HG03025 (cell line): ENCODE results near the gene KATNAL2.
A peak's percentile ranks its signal among the peaks of the same experiment; 100 is the strongest.
"Not testable (repeated sequence)": the region's sequence is repeated elsewhere in the genome, so short reads cannot be mapped to it uniquely, and the experiment has no call there.

Source experiments
- ATAC-seq: cut with Tn5 transposase; IDR thresholded peaks from one replicate; pipeline ENCODE4 v1.9.1; 2021; ENCODE audit warnings: mild to moderate bottlenecking, moderate library complexity; ENCODE audit not compliant: unreplicated experiment, low FRiP score

KATNAL2 gene

GRCh38 chr18:46939337-46939963 is 22.0 kb downstream of the KATNAL2 start:
- ATAC-seq, result no peak

- ATAC-seq, result no peak
Observed at GRCh38 chr18:46939998-46940571, 22.7 kb downstream of the KATNAL2 start.

- no peak for ATAC-seq
Observed at GRCh38 chr18:46942646-46943045, 25.2 kb downstream of the KATNAL2 start.

GRCh38 chr18:46946656-46947282 is 29.4 kb downstream of the KATNAL2 start:
- ATAC-seq, result peak; percentile 92

- ATAC-seq, result no peak
Observed at GRCh38 chr18:46950064-46950656, 32.8 kb downstream of the KATNAL2 start.

- no peak for ATAC-seq
Observed at GRCh38 chr18:46953195-46953594, 35.8 kb downstream of the KATNAL2 start.

- no peak for ATAC-seq
Observed at GRCh38 chr18:46958209-46958608, 40.8 kb downstream of the KATNAL2 start.

- not testable (repeated sequence) for ATAC-seq
Observed at GRCh38 chr18:46963656-46964578, 46.5 kb downstream of the KATNAL2 start.

- ATAC-seq, result not testable (repeated sequence)
Observed at GRCh38 chr18:46964579-46965293, 47.3 kb downstream of the KATNAL2 start.

GRCh38 chr18:46966266-46966665 is 48.9 kb downstream of the KATNAL2 start:
- ATAC-seq, result not testable (repeated sequence)

GRCh38 chr18:46969551-46969950 is 52.1 kb downstream of the KATNAL2 start:
- not testable (repeated sequence) for ATAC-seq

GRCh38 chr18:47019870-47020269 is 102.5 kb downstream of the KATNAL2 start:
- not testable (repeated sequence) for ATAC-seq

- not testable (repeated sequence) for ATAC-seq
Observed at GRCh38 chr18:47020757-47021156, 103.4 kb downstream of the KATNAL2 start.

- ATAC-seq, result not testable (repeated sequence)
Observed at GRCh38 chr18:47022821-47023220, 105.4 kb downstream of the KATNAL2 start.

GRCh38 chr18:47023769-47024465 is 106.5 kb downstream of the KATNAL2 start:
- ATAC-seq, result not testable (repeated sequence)

- ATAC-seq, result not testable (repeated sequence)
Observed at GRCh38 chr18:47025557-47026174, 108.3 kb downstream of the KATNAL2 start.

- ATAC-seq, result not testable (repeated sequence)
Observed at GRCh38 chr18:47028738-47029137, 111.3 kb downstream of the KATNAL2 start.

- ATAC-seq, result not testable (repeated sequence)
Observed at GRCh38 chr18:47029684-47030353, 112.4 kb downstream of the KATNAL2 start.
